ENCODE measurements around the gene TMEM101.

GRCh38 chr17:44033861-44034408 lies 19.2 kb upstream of the TMEM101 start:
- TF ChIP-seq EZH2 (IDR thresholded peaks at IDR 0.05; ENCODE audit: borderline replicate concordance, low read depth, low read length, poor library complexity, severe bottlenecking) (no peak), CTCF (conservative IDR thresholded peaks at IDR 0.05; ENCODE audit: low read depth, low read length) (no peak)

Data from A673 (cell line).